Measurements from ENCODE around the gene SLC8A2.

The SLC8A2 gene

GRCh38 chr19:47471381-47471732 lies 336 bp downstream of the SLC8A2 start:
- H3K4me3 ChIP-seq (replicated peaks in 1 of 2; ENCODE audit: low read depth in 2 of 2, low read length in 2 of 2), result no peak overlapping the region
- no peak for DNase-seq (ENCODE audit: low read depth in 2 of 2)
- TF ChIP-seq, protein P1, sequence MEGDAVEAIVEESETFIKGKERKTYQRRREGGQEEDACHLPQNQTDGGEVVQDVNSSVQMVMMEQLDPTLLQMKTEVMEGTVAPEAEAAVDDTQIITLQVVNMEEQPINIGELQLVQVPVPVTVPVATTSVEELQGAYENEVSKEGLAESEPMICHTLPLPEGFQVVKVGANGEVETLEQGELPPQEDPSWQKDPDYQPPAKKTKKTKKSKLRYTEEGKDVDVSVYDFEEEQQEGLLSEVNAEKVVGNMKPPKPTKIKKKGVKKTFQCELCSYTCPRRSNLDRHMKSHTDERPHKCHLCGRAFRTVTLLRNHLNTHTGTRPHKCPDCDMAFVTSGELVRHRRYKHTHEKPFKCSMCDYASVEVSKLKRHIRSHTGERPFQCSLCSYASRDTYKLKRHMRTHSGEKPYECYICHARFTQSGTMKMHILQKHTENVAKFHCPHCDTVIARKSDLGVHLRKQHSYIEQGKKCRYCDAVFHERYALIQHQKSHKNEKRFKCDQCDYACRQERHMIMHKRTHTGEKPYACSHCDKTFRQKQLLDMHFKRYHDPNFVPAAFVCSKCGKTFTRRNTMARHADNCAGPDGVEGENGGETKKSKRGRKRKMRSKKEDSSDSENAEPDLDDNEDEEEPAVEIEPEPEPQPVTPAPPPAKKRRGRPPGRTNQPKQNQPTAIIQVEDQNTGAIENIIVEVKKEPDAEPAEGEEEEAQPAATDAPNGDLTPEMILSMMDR (IDR thresholded peaks at IDR 0.05; ENCODE audit: low read depth, low read length), result no peak

DNA sequence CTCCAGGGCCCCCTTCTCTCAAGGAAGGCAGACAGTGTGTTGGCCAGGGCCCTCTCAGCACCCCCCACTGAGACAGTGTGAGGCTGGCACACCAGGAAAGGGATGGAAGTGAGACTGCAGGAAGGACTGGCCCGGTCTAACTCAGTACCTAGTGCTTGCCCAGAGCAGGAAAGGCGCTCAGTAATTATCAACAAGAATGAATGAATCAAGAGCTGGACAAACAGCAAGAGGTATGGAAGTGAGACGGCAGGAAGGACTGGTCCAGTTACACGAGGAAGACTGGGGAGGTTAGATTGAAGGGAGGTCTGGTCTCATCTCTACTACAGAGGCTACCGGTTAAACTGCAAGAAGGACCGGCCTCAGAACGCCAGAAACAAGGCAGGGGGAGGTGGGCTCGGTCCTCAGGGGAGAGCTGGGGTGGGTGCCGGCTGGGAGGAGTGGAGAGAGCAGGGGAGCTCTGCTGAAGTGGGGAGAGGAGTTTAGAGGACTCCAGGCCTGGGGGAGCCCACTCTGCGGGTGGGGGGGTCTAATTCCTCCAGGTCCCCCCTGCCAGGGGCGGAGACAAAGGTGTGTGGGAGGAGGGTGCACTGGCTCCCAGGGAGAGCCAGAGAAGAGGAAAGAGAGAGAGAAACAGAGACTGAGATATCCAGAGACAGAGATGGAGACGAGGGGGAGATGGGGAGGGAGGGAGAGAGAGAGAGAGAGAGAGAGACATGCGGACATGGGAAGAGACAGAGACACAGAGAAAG lies 1.1 kb downstream of the SLC8A2 start:
- TF ChIP-seq, protein P1 (IDR thresholded peaks at IDR 0.05; ENCODE audit: low read depth, low read length), result no peak
- no peak for DNase-seq (ENCODE audit: low read depth in 2 of 2)
- H3K4me3 ChIP-seq (replicated peaks in 1 of 2; ENCODE audit: low read depth in 2 of 2, low read length in 2 of 2), result no peak overlapping the region

DNA sequence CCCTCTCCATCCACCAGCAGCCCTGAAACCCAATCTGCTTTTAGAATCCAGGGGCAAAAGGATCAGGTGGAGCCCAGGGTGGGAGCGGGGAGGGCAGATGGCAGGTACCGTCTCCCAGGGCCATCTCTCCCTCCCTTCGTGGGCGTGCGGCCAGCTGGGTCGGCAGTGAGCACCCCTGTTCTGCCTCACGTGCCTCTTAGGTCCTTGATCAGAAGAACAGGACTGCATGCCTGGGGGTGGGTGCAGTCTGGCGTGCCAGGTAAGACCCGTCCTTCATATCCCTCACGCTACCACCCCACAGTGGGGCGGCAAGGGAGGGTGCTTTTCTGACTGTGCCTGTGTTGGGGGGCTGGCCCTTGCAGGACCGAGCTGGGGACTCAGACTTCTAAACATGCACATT lies 2.0 kb downstream of the SLC8A2 start:
- DNase-seq (ENCODE audit: low read depth in 2 of 2), result no peak
- TF ChIP-seq, protein P1 (IDR thresholded peaks at IDR 0.05; ENCODE audit: low read depth, low read length), result no peak
- H3K4me3 ChIP-seq (replicated peaks in 1 of 2; ENCODE audit: low read depth in 2 of 2, low read length in 2 of 2), result no peak overlapping the region

DNA sequence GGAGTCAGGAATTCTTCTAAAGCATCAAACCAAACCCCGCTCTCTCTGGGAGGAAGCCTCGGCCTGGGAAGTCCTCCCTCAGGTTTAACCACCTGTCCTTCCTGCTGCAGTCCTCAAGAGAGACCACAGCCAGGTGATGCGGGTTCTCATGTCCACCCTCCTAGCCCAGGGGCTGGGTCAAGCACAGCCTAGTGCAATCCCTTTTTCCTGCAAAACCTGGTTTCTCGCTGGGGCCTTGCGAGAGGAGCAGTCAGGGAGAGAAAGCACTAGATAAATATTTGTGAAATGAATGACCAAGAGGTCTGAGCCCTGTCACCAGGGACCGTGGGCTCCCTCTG lies 2.4 kb downstream of the SLC8A2 start:
- no peak overlapping the region for H3K4me3 ChIP-seq (replicated peaks in 1 of 2; ENCODE audit: low read depth in 2 of 2, low read length in 2 of 2)
- no peak for DNase-seq (ENCODE audit: low read depth in 2 of 2)
- TF ChIP-seq, protein P1 (IDR thresholded peaks at IDR 0.05; ENCODE audit: low read depth, low read length), result no peak

DNA sequence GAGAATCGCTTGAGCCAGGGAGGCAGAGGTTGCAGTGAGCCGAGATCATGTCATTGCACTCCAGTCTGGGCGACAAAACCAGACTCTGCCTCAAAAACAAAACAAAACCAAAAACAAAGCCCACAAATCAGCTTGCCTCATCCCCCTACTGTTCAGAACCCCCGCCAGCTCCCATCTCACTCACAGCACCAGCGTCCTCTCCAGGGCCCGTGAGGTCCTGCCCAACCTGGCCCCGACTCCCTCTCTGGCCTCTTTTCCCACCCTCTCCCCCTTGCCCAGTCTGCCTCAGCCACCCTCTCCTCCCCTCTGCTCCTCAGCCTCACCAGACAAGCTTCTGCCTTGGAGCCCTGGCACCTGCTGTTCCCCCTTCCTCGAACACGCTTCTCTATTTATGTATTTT lies 3.8 kb downstream of the SLC8A2 start:
- no peak overlapping the region for H3K4me3 ChIP-seq (replicated peaks in 1 of 2; ENCODE audit: low read depth in 2 of 2, low read length in 2 of 2)
- DNase-seq (ENCODE audit: low read depth in 2 of 2), result no peak
- TF ChIP-seq, protein P1 (IDR thresholded peaks at IDR 0.05; ENCODE audit: low read depth, low read length), result no peak

GRCh38 chr19:47465957-47466356 lies 5.7 kb downstream of the SLC8A2 start:
- no peak overlapping the region for H3K4me3 ChIP-seq (replicated peaks in 1 of 2; ENCODE audit: low read depth in 2 of 2, low read length in 2 of 2)
- no peak for DNase-seq (ENCODE audit: low read depth in 2 of 2)
- TF ChIP-seq, protein P1 (IDR thresholded peaks at IDR 0.05; ENCODE audit: low read depth, low read length), result no peak

All from cardiac fibroblast (primary cell).